ENCODE results near the gene S100A5.

Gene S100A5

GRCh38 chr1:153545067-153546055, 4.6 kb upstream of the S100A5 start, which contains the start of gene S100A4:
Gene S100A4, minus strand, starts transcription at chr1:153545806. Its CDS starts 1,012 bp downstream, at chr1:153544794.
- Histone ChIP-seq H3K4ac (ENCODE audit: low read depth, low read length) (peak within 1 kb of the TSS; percentile 73), H2BK12ac (ENCODE audit: low read length) (peak within 1 kb of the TSS; percentile 96), H3K23ac (ENCODE audit: low read length) (no peak within 1 kb of the TSS), H3K4me2 (ENCODE audit: low read length) (peak within 1 kb of the TSS; percentile 48), H2AK5ac (ENCODE audit: low read length) (peak within 1 kb of the TSS; percentile 96), H3K79me1 (ENCODE audit: low read length) (peaks cover 63% of the 10 kb centered on the region), H2BK5ac (ENCODE audit: low read depth, low read length, poor library complexity) (peak within 1 kb of the TSS; percentile 85), H2AFZ (ENCODE audit: insufficient read depth, low read length, poor library complexity) (peak within 1 kb of the TSS; percentile 53), H3K14ac (ENCODE audit: low read length) (peak within 1 kb of the TSS; percentile 92), H3K4me3 (ENCODE audit: low read depth, low read length) (no peak within 1 kb of the TSS), H3K18ac (ENCODE audit: low read length) (peak within 1 kb of the TSS; percentile 95), H4K12ac (ENCODE audit: low read depth, low read length) (peak within 1 kb of the TSS; percentile 78), H2BK120ac (ENCODE audit: insufficient read depth, low read length, poor library complexity) (peak within 1 kb of the TSS; percentile 88), H3K4me1 (ENCODE audit: control insufficient read depth in 1 of 2, insufficient read depth in 2 of 2, low read length in 2 of 2) (peaks cover 56 to 64% of the 10 kb centered on the region in 2 experiments), H4K8ac (ENCODE audit: low read depth, low read length) (peak within 1 kb of the TSS; percentile 84), H3K79me2 (ENCODE audit: control insufficient read depth, insufficient read depth, low read length, poor library complexity) (peaks cover 15% of the 10 kb centered on the region), H3K9me3 (ENCODE audit: insufficient read depth, low read depth, low read length) (no peaks in the 10 kb centered on the region), H4K91ac (ENCODE audit: low read depth, low read length) (peak within 1 kb of the TSS; percentile 100), H3K27me3 (ENCODE audit: insufficient read depth, low read length) (no peaks in the 10 kb centered on the region), H3K27ac (ENCODE audit: low read depth, low read length) (peak within 1 kb of the TSS; percentile 89), H3K36me3 (ENCODE audit: control insufficient read depth in 1 of 2, insufficient read depth in 2 of 2, low read length in 2 of 2) (peaks cover 2 to 3% of the 10 kb centered on the region in 2 experiments), H3K9ac (ENCODE audit: low read length) (peak within 1 kb of the TSS; percentile 65)
- DNase-seq: peak; percentile 92 to 93
- no CpG with 5 or more reads among the region's 19 CpGs for WGBS (ENCODE audit: extremely low coverage, insufficient coverage, insufficient read length)

GRCh38 chr1:153544453-153545066, 3.8 kb upstream of the S100A5 start:
- Histone ChIP-seq H3K4ac (ENCODE audit: low read depth, low read length) (peak overlapping the region; percentile 73), H3K9ac (ENCODE audit: low read length) (peak overlapping the region; percentile 65), H3K4me1 (ENCODE audit: control insufficient read depth in 1 of 2, insufficient read depth in 2 of 2, low read length in 2 of 2) (peaks cover 48 to 56% of the 10 kb centered on the region in 2 experiments), H2BK12ac (ENCODE audit: low read length) (peak overlapping the region; percentile 78), H4K12ac (ENCODE audit: low read depth, low read length) (peak overlapping the region; percentile 78), H3K18ac (ENCODE audit: low read length) (peak overlapping the region; percentile 83), H4K8ac (ENCODE audit: low read depth, low read length) (peak overlapping the region; percentile 84), H3K4me2 (ENCODE audit: low read length) (peak overlapping the region; percentile 48), H3K14ac (ENCODE audit: low read length) (peak overlapping the region; percentile 92), H4K91ac (ENCODE audit: low read depth, low read length) (peak overlapping the region; percentile 92), H3K27ac (ENCODE audit: low read depth, low read length) (peak overlapping the region; percentile 89), H3K9me3 (ENCODE audit: insufficient read depth, low read depth, low read length) (no peaks in the 10 kb centered on the region), H2BK5ac (ENCODE audit: low read depth, low read length, poor library complexity) (peak overlapping the region; percentile 82), H3K4me3 (ENCODE audit: low read depth, low read length) (no peak overlapping the region), H3K79me1 (ENCODE audit: low read length) (peaks cover 58% of the 10 kb centered on the region), H3K36me3 (ENCODE audit: control insufficient read depth in 1 of 2, insufficient read depth in 2 of 2, low read length in 2 of 2) (peaks cover 2 to 3% of the 10 kb centered on the region in 2 experiments), H3K23ac (ENCODE audit: low read length) (no peak overlapping the region), H3K27me3 (ENCODE audit: insufficient read depth, low read length) (no peaks in the 10 kb centered on the region), H2AFZ (ENCODE audit: insufficient read depth, low read length, poor library complexity) (peak overlapping the region; percentile 47), H3K79me2 (ENCODE audit: control insufficient read depth, insufficient read depth, low read length, poor library complexity) (peaks cover 11% of the 10 kb centered on the region), H2BK120ac (ENCODE audit: insufficient read depth, low read length, poor library complexity) (peak overlapping the region; percentile 88), H2AK5ac (ENCODE audit: low read length) (peak overlapping the region; percentile 85)
- no CpG with 5 or more reads among the region's 10 CpGs for whole genome bisulfite sequencing (ENCODE audit: extremely low coverage, insufficient coverage, insufficient read length)
- DNase-seq: no peak

- peak overlapping the region; percentile 15 for H3K14ac ChIP-seq (ENCODE audit: low read length)
- H3K27me3 ChIP-seq (ENCODE audit: insufficient read depth, low read length): no peaks in the 10 kb centered on the region
- H3K79me1 ChIP-seq (ENCODE audit: low read length): peaks cover 50% of the 10 kb centered on the region
- peaks cover 40 to 50% of the 10 kb centered on the region in 2 experiments for H3K4me1 ChIP-seq (ENCODE audit: control insufficient read depth in 1 of 2, insufficient read depth in 2 of 2, low read length in 2 of 2)
- H3K9me3 ChIP-seq (ENCODE audit: insufficient read depth, low read depth, low read length): no peaks in the 10 kb centered on the region
- peak overlapping the region; percentile 10 for H2BK12ac ChIP-seq (ENCODE audit: low read length)
- no peak overlapping the region for H3K27ac ChIP-seq (ENCODE audit: low read depth, low read length)
- H3K79me2 ChIP-seq (ENCODE audit: control insufficient read depth, insufficient read depth, low read length, poor library complexity): peaks cover 6% of the 10 kb centered on the region
- H4K12ac ChIP-seq (ENCODE audit: low read depth, low read length): no peak overlapping the region
- no peak overlapping the region for H2AFZ ChIP-seq (ENCODE audit: insufficient read depth, low read length, poor library complexity)
- WGBS (ENCODE audit: extremely low coverage, insufficient coverage, insufficient read length): no CpG with 5 or more reads among the region's 4 CpGs
- H3K18ac ChIP-seq (ENCODE audit: low read length): no peak overlapping the region
- no peak overlapping the region for H3K4me2 ChIP-seq (ENCODE audit: low read length)
- no peak overlapping the region for H4K8ac ChIP-seq (ENCODE audit: low read depth, low read length)
- peak overlapping the region; percentile 41 for H4K91ac ChIP-seq (ENCODE audit: low read depth, low read length)
- no peak overlapping the region for H2BK5ac ChIP-seq (ENCODE audit: low read depth, low read length, poor library complexity)
- H3K36me3 ChIP-seq (ENCODE audit: control insufficient read depth in 1 of 2, insufficient read depth in 2 of 2, low read length in 2 of 2): peaks cover 2 to 3% of the 10 kb centered on the region in 2 experiments
- no peak overlapping the region for H3K9ac ChIP-seq (ENCODE audit: low read length)
- no peak overlapping the region for H2AK5ac ChIP-seq (ENCODE audit: low read length)
- H3K4me3 ChIP-seq (ENCODE audit: low read depth, low read length): no peak overlapping the region
- H3K4ac ChIP-seq (ENCODE audit: low read depth, low read length): peak overlapping the region; percentile 3
- H2BK120ac ChIP-seq (ENCODE audit: insufficient read depth, low read length, poor library complexity): no peak overlapping the region
- no peak overlapping the region for H3K23ac ChIP-seq (ENCODE audit: low read length)
- no peak for DNase-seq
Observed at GRCh38 chr1:153543736-153544135, 3.0 kb upstream of the S100A5 start.

- H4K12ac ChIP-seq (ENCODE audit: low read depth, low read length): no peak overlapping the region
- H3K9me3 ChIP-seq (ENCODE audit: insufficient read depth, low read depth, low read length): no peaks in the 10 kb centered on the region
- H4K8ac ChIP-seq (ENCODE audit: low read depth, low read length): no peak overlapping the region
- H3K4me1 ChIP-seq (ENCODE audit: control insufficient read depth in 1 of 2, insufficient read depth in 2 of 2, low read length in 2 of 2): peaks cover 39 to 48% of the 10 kb centered on the region in 2 experiments
- WGBS (ENCODE audit: extremely low coverage, insufficient coverage, insufficient read length): no CpG with 5 or more reads among the region's 13 CpGs
- no peak overlapping the region for H3K4me2 ChIP-seq (ENCODE audit: low read length)
- no peak overlapping the region for H3K27ac ChIP-seq (ENCODE audit: low read depth, low read length)
- H3K18ac ChIP-seq (ENCODE audit: low read length): peak overlapping the region; percentile 10
- H2BK12ac ChIP-seq (ENCODE audit: low read length): peak overlapping the region; percentile 10
- H3K4ac ChIP-seq (ENCODE audit: low read depth, low read length): no peak overlapping the region
- H3K79me2 ChIP-seq (ENCODE audit: control insufficient read depth, insufficient read depth, low read length, poor library complexity): peaks cover 4% of the 10 kb centered on the region
- no peak overlapping the region for H2BK5ac ChIP-seq (ENCODE audit: low read depth, low read length, poor library complexity)
- H4K91ac ChIP-seq (ENCODE audit: low read depth, low read length): peak overlapping the region; percentile 41
- no peak for DNase-seq
- no peak overlapping the region for H2AFZ ChIP-seq (ENCODE audit: insufficient read depth, low read length, poor library complexity)
- no peak overlapping the region for H2AK5ac ChIP-seq (ENCODE audit: low read length)
- H3K79me1 ChIP-seq (ENCODE audit: low read length): peaks cover 46% of the 10 kb centered on the region
- no peak overlapping the region for H3K4me3 ChIP-seq (ENCODE audit: low read depth, low read length)
- H3K14ac ChIP-seq (ENCODE audit: low read length): no peak overlapping the region
- peak overlapping the region; percentile 13 for H2BK120ac ChIP-seq (ENCODE audit: insufficient read depth, low read length, poor library complexity)
- H3K9ac ChIP-seq (ENCODE audit: low read length): no peak overlapping the region
- H3K36me3 ChIP-seq (ENCODE audit: control insufficient read depth in 1 of 2, insufficient read depth in 2 of 2, low read length in 2 of 2): peaks cover 2 to 3% of the 10 kb centered on the region in 2 experiments
- no peak overlapping the region for H3K23ac ChIP-seq (ENCODE audit: low read length)
- H3K27me3 ChIP-seq (ENCODE audit: insufficient read depth, low read length): no peaks in the 10 kb centered on the region
Observed at GRCh38 chr1:153542956-153543711, 2.4 kb upstream of the S100A5 start.
